Activated CD4-positive, alpha-beta T cell treated with anti-CD3 and anti-CD28 coated beads for 24 hours (primary cell): ENCODE measurements around the gene C11orf91.

Source experiments
- DNase-seq, 2 donors: peaks; one replicate each; pipeline ENCODE4 v3.0.0-alpha.2; 2020; ENCODE audit warnings: low read depth in 2 of 2

The C11orf91 gene

DNA sequence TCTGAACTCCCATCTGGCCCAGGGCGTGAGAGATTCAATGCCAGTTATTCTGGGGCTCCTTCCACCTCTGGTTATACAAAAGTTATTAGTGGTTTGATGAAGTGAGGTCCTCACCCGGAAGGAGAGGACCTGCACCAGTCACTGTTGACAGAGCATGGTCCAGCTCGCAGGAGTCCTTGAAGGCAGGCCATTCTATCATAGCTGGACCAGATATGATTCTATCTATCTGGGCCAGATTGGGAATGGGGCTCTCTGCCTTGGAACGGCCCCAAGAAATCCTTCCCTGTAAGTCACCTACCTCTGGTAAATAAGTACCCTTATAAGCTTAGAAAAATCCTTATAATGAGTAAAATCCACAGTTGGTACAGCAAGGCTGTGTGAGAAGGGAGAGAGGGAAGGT lies 50.7 kb downstream of the C11orf91 start:
- no peak for DNase-seq
